NCI-H1694 (cell line): ENCODE measurements around the gene FADS2.

Experiments
- DNase-seq: peaks from one replicate; lab custom pipeline; 2025; lab: John Stamatoyannopoulos, UW

FADS2 gene

DNA sequence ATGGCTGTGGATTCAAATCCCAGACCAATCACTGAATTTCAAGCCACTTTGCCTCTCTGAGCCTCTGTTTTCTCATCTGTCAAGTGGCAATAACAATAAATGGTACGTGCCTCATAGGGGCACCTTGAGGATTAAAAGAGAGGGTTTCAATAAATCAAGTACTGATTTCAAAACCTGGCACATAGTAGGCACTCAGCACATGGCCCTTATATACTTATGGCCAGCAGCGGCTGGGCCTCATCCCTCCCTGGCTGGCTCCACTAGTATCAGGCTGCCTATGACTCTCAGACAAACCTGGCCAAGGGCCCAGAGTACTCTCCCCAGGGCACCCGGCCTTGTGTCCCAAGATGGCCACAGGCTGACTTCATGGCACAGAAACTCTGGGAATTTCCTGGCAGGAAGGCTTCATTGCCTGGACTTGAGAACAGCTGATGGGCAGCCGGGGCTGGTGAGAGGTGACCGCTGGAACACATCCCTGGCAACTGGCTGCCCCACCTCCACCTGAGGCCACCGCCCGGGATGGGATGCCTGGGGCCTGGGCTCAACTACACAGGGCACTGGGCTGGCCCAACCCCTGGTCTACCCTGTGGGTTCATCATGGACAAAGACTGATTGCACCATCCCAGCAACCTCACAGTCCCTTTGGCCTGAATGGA is 59.9 kb downstream of the FADS2 start:
- no peak for DNase-seq

DNA sequence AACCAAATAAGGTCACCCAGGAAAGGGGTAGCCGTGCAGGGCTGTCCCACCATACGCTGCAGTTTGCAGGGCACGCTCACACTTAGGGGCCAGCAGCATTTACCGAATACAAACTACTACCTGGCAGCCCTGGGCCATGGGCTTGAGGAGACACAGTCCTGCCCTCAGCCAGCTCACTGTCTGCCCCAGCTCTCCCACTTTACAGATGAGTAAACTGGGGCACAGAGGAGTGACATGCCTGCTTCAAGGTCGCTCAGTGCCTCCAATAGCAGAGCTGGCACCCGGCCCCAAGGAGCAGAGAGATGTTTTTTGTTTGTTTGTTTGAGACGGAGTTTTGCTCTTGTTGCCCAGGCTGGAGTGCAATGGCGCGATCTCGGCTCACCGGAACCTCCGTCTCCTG is 60.5 kb downstream of the FADS2 start:
- no peak for DNase-seq

DNA sequence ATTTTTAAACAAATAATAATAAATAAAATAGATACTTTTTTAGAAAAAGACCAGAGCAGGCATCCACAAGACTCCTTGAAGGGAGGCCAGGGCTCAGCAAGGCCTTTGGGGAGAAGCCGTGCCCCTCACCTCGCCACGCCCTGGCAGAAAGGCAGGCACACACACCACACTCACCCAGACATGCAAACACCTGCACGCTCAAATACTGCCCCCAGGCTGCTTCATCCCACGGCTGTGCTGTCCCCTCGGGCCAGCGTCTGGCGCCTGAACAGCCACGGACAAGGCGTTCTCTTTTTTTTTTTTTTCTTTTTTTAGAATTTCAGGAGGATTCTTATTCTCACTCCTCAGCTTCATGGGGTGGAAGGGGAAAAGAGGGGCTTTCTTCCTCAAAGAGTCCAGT is 61.7 kb downstream of the FADS2 start:
- no peak for DNase-seq

DNA sequence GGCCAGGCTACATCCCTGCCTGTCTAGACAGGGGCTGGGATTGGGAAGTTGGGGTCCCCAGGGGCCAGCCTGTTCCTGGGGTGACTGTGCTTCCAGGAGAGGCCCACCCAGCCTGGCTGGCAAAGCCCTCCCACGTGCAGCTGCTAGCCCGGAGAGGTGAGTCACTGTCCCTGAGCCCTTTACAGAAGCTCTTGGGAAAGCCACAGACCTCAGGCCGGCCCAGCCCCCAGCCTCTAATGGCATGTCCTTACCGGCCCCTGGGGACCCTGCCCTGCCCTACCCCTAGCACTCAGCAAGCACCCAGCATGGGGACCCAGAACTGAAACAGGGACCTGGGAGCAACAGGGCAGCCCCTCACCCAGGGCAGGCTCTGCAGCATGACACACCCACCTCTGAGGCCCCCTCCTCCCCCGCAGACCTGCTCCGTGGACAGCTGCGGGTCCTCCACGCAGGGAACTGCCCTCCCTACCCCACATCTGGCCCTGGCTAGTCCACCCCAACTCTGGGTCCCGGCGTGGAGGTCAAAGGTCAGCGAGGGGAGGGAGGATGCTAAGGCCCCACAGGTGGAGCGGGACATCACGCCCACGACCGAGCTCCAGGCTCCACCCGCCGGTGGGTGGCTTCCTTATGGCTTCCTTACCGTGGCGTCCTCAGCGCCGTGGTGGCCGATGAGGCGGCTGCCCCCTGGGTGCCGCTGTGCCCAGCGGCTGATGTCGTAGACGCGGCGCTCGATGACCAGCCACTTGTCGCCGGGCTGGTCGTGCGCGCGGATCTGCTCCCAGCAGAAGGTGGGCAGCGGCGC is 62.6 kb downstream of the FADS2 start:
- no peak for DNase-seq

DNA sequence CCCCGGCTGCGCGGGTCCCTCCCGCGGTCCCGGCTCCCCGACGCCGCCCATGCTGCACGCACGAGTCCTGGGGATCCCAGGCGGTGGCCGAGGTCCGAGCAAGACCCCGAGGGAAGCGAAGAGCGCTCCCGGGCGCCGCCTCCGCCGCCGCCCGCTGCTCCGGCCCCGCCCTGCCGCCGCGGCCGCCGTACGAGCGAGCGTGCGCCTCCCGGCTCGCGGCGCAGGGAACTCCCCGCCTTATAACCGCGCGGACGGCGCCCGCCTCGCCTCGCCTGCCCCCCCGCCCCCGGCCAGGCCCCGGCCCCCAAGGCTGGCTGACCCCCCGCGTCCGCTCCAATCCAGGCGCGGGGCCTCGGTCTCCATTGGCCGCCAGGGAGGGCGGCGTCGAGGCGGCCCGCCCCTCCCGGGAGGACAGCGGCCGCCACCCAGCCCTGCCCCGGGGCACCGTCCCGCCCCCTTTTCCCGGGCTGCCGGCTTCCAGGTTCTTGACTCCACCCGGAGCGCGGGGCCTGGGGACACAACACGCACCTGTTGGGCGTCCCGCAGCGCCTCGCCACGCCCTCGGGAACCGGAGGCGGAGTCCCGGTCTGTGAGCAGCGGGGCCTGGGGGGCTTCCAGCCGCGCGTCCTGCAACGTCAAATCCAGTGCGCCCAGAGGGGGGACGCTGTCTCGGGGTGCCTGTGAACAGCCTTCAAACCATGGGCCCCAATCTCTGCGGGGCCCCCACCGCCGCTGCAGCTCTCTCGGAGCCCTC is 63.4 kb downstream of the FADS2 start, which contains the start of gene FADS3:
TSS of gene FADS3 (minus strand) at position 215 of the 754 bp plus-strand sequence. CDS start at position 51, 164 bp downstream.
- peak; percentile 34 for DNase-seq

DNA sequence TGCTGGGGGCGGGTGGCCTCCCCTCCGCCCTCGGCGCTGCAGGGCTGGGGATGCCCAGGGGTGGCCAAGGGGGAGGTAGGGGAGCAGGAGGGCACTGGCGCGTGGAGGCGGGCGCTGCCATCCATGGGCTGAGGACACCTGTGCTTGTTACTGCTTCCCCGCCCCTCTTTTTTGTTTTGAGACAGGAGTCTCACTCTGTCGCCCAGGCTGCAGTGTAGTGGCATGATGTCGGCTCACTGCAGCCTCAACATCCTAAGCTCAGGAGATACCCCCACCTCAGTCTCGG is 63.9 kb downstream of the FADS2 start:
- no peak for DNase-seq

DNA sequence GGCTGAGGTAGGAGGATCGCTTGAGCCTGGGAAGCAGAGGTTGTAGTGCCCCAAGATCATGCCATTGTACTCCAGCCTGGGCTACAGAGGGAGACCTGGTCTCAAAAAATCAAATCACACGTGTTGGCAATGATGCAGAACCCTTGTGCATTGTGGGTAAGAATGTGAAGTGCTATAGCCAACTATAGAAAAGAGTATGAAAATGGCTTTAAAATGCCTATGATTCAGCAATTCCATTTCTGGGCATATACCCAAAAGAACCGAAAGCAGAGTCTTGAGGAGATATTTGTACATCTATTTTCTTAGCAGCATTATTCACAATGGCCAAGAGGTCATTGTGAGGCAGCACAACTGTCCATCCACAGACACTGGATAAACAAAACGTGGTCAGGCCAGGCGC is 65.9 kb downstream of the FADS2 start:
- DNase-seq, result no peak

DNA sequence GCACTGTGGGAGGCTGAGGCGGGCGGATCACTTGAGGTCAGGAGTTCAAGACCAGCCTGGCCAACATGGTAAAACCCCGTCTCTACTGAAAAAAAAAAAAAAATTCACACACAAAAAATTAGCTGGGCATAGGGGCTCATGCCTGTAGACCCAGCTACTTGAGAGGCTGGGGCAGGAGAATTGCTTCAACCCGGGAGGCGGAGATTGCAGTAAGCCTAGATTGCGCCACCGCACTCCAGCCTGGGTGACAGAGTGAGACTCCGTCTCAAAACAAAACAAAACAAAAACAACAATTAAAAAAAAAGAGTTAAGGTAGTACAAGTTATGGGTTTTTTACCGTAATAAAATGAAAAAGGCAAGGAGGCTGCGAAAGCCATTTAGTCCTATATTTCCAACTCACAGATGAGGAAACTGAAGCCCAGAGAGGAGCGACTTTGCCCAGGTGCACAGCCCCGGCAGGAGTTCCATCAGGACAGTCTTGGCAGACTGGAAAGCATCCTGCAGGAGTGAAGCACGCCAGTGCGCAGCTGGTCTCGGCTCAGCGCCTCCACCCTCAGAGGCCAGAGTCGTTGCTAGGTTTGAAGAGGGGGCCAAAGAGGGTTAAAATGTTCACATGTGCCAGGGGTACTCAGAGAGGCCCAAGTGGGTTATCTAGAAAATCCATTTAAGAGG is 67.1 kb downstream of the FADS2 start:
- no peak for DNase-seq

DNA sequence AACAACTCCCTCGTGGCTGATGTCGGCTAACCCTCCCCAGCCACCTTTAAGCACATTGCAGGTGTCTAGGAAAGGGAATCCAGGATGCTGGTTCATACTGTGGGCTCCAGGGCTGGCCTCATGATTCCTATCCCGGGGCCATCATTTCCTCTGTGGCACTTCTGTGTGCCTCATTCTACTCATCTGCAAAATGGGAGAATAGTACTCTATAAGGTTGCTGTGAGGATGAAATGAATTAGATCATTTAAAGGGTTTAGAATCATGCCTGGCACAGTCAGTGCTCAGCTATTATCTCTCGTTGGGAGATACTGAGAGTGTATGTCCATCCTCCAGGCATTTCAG is 67.6 kb downstream of the FADS2 start:
- no peak for DNase-seq

DNA sequence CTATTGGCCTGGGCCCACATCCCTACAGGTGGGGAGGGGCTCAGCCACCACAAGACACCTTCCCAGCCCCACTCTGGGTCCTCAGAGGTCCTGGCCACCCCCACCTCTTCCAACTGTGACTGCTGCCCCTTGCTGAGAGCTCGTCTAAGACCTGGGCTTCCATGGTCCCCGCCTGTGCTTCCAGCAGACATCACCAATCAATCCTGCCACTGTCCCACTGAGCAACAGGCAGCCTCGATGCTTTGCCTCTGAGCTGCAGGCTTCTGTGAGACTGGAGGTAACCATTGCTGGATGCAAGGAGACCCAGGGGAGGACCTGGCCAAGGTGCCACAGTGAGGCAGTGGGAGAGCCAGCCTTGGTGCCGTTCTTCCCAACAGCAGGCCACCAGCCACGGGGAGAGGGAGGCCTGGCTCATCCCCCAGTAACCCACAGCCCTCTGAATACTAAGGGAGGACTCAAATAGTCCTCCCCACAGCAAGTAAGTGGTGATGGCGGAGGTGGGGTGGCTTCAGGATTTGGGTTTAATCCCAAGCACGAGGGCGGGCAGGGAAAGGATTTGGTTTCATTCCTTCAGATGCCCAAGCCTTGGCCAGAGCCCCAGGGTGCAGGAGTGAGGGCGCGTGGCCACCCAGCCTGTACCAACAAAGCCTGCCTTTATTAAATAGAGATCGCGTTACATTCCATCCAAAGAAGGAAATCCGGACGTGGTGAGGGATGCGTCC is 68.7 kb downstream of the FADS2 start:
- DNase-seq, result no peak

DNA sequence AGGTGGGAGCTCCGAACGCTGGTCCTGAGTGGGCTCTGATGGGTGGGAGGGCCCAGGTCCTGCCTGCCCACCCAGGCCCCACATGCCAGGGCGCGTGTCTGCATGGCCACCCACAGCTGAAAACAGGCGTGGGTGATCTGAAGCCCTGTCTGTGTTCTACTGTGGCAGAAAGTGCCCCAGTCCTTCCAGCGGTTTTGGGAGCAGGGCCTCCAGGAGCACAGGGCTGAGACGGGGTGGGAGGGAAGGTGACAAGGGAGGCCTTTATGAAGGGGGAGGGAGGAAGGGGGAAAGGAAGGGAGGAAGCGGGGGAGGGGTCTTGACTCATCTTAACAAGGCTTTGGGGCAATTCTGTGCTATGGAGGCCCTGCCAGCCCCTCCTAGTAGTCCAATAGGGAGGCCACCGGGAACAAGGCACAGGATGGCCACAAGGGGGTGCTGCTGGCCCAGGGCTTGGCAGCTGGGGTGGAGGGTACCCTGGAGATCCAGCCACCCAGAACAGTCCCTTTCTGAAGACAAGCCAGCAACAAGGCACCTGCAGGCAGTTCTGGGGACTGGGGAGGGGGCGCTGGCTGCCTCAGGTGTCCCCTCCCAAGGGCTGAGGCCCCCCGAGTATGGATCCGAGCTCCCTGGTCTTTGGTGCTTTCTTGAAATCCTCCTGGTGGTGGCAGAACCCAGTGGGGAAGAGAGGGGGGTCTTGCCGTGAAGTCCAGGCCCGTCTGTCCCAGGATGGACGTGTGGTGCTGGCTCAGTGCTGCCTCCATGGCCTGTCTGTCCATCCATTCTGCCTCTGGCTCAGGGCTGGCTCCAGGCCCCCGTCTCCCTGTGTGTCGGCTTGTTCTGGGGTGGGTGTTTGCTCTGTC is 69.5 kb downstream of the FADS2 start:
- peak; percentile 41 for DNase-seq

DNA sequence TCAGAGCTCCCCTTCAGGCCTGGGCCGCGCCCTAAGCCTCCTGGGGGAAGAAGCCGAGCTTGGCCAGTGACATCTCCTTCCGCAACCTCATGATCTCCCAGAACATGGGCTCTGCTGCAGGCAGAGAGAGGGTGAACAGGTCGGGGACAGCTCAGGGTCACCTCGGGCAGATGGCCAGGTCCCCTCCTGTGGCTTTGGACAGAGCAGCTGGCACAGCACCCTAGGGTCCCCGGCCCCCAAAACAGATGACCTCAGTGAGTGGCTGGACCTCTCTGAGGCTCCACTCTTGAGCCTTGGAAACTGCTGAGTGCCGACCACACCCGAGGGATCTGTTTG is 70.1 kb downstream of the FADS2 start:
- no peak for DNase-seq

DNA sequence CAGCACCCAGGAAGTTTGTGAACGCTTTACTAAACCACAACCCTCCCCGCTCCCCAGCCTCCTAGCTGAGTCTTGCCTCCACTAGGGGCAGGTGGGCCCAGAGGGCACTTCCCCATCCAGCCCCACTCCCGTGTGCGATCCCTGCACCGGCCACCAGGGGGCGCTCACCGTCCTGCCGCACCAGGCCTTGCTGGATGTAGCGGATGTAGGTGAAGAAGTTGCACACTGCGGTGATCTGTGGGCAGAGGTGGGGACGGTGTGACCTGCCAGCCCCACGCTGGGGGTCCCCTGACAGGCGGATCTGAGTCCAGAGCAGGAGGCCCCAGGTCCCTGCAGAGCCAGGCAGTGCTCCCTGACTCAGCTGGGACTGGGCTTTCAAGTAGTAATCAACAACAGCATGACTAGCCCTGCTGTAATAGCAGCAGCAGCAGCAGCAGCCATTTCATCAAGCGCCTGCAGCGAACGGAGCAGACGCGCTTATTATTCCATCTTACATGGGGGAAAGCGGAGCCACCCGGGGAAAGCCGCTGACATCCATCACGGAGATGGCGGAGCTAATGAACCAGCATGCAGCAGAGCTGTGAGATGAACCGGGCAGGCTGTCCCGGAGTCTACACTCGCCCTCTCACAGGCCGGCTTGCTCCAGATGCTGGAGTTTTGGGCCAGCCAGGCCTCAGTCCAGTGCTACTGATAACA is 71.2 kb downstream of the FADS2 start:
- peak; percentile 49 for DNase-seq

DNA sequence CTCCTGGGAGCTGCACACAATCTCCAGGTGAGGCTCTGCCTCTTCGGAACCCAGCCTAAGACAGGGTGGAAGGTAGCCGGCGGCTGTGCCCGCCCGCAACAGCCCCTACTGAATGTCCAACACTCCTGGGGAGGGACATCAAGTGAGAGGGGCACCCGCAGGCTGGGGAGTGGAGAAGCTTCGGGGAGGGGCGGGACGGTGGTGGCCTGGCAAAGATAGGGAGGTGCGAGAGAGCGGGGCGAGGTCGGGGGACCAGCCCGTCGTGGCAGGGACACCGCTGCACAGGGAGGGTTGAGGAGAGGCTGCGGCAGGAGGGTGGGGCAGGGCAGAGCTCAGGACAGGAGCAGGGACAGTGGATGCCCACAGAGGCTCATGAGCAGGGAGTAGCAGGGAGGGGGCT is 72.2 kb downstream of the FADS2 start:
- no peak for DNase-seq

DNA sequence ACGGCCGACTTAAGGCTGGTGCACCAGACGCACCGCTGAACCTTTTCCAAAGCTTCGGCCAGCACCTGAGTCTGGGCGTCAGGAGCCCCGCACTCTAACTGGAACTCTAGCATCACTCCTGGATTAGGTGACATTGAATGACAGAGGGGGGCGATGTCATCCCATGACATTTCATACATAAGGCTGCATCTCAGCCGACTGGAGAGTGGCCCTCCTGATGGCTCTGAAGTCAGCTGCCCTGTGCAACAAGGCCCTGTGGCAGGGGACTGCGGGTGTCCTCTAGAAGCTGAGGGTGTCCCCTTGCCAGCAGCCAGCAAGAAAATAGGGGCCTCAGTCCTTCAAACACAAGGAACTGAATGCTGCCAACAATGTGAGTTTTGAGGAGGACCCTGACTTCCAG is 73.3 kb downstream of the FADS2 start:
- no peak for DNase-seq

DNA sequence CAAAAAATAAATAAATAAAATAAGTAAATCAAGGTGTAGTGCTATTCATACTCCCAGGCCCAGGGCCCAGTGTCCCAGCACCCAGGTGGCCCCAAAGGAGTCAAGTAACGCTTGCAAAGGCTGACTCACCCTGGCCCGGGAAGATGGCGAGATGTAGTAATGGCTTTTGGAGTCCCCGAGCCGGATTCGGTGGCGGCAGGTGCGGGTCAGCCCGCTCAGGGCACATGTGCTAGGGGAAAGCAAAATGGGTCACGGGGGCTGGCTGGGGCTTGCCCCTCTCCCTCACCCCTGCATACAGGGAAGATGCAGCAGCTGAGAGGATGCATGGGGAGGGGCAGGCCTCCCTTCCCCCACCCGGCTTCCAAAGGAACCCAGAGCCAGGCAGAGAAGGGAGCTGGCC is 74.2 kb downstream of the FADS2 start:
- DNase-seq, result no peak

DNA sequence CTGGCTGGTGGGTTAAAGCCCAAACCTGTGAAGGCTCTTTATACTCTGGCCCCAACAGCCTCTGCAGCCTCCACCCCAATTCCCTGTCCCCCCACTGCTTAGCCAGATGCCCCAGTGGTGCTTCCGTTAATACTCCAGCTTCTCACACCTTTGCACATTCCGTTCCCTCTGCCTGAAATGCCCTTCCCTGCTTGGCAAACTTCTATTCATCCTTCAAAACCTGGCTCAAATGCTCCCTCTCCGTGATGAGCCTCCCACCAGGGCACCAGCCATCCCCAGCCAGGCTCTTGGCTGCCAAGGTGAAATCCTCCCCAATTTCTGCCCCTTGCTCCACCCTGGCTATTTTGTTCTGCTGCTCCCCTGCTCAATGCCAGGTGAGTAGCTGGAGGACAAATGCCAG is 75.7 kb downstream of the FADS2 start:
- DNase-seq, result no peak

DNA sequence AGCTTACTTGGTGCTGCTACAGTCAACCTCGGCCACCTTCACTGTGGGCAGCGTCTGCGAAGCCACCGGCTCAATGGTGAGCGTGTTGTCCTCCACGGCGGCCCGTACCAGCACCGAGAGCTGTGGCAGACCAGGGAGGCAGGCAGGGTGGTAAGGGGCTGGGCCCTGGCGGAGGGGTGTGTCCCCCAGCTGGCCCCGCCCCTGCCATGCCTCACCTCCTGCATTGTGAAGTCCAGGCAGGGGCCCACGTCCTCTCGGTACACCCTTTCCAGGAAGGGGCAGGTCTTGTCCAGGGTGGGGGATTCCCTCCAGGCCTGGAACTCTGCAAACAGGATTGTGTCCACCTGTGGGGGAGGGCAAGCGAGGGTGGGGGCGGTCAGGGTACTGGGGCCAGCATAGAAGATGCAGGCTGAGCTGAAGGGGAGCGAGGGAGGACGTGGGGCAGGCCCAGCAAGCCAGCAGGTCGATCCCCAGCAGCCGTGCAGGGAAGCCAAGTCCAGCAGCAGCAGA is 76.5 kb downstream of the FADS2 start:
- DNase-seq, result no peak

DNA sequence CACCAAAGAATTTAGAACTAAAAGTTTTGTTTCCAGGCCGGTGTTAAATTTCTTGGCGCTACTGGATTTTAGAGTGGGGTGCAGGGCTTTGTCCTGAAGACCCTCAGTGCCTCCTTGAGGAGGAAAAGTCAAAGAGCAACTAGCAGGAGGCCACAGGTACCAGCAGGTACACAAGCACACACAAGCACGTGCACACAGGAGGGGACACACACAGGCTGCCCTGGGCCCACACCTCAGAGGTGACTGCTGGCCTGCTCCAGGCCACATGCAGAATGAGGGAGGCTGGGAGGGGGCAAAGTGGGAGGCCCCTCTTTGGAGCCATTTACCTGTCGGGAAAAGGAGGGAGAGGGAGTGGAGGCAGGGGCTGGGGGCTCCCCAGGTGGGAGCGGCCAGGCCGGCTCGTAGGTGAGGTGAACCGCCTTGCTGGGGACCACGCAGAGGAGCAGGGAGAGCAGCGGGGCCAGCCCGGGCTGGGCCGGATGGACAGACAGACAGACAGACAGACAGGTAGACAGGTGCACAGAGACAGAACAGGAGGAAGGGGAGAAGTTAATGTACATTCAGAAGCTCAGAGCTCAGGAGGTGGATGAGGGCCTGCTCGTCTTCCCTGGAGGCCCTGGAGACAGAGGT is 77.1 kb downstream of the FADS2 start:
- DNase-seq, result no peak
